ENCODE measurements around the gene PALD1. TPM values are rescaled to one million over a fixed set of nuclear protein-coding genes. Genes with fewer than 3 reads are reported as not detected.

Gene PALD1
- total RNA-seq, 2 donors from 2014 or later: 0.07 to 0.13 TPM

- Mint-ChIP-seq H3K4me1 (peaks cover 38% of the 10 kb centered on the region), H3K4me3 (no peak overlapping the region), H3K27me3 (peaks cover 8% of the 10 kb centered on the region), H3K27ac (no peak overlapping the region), H3K36me3 (ENCODE audit: low read depth) (peaks cover 5% of the 10 kb centered on the region)
- no peaks in the 10 kb centered on the region for H3K9me3 ChIP-seq (ENCODE audit: control insufficient read depth, low read length, poor library complexity, severe bottlenecking)
- ATAC-seq (no peak), DNase-seq (no peak)
Measured at GRCh38 chr10:70597856-70598815, 119.6 kb downstream of the PALD1 start.

DNA sequence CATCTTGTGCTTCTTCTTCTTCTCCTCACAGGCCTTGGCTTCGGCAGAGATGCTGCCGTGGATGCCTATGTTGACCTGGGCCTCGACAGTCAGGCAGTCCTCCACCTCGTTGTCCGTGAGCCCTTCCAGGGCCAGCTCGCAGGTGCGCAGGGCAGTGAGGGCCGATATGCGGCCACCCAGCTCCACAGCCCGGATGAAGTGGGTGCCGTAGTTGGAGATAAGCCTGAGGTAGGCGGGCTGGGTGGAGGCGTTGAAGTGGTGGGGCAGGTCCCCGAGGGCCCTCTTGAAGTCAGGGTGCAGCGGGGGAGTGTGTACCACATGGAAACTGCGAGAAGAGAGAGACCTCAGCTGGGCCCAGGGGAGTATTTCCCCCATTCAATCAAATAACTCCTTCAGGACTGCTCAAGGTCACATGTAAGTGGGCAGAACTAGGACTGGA lies 120.3 kb downstream of the PALD1 start:
- no peak for ATAC-seq
- H3K27ac Mint-ChIP-seq: no peak overlapping the region
- no peak overlapping the region for H3K4me3 Mint-ChIP-seq
- peaks cover 8% of the 10 kb centered on the region for H3K27me3 Mint-ChIP-seq
- peaks cover 5% of the 10 kb centered on the region for H3K36me3 Mint-ChIP-seq (ENCODE audit: low read depth)
- DNase-seq: no peak
- peaks cover 40% of the 10 kb centered on the region for H3K4me1 Mint-ChIP-seq
- H3K9me3 ChIP-seq (ENCODE audit: control insufficient read depth, low read length, poor library complexity, severe bottlenecking): no peaks in the 10 kb centered on the region

DNA sequence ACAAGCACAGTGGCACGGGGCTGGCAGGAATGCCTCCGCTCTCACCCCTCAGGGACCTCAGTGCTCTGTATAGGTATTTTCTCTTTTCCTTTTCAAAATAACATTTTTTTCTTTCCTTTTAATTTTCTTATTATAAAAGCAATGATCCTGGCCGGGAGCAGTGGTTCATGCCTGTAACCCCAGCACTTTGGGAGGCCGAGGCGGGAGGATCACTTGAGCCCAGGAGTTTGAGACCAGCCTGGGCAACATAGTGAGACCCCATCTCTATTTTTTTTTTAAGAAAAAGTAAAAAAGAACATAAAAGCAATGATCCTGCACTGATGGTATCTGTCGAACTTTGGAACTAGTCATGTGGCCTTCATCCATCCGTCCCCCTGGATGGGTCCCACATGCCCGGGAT lies 120.8 kb downstream of the PALD1 start:
- Mint-ChIP-seq H3K36me3 (ENCODE audit: low read depth) (peaks cover 5% of the 10 kb centered on the region), H3K27ac (no peak overlapping the region), H3K27me3 (peaks cover 8% of the 10 kb centered on the region), H3K4me1 (peaks cover 40% of the 10 kb centered on the region), H3K4me3 (no peak overlapping the region)
- DNase-seq (no peak), ATAC-seq (no peak)
- no peaks in the 10 kb centered on the region for H3K9me3 ChIP-seq (ENCODE audit: control insufficient read depth, low read length, poor library complexity, severe bottlenecking)

GRCh38 chr10:70599791-70600190 lies 121.2 kb downstream of the PALD1 start:
- Mint-ChIP-seq H3K27ac (no peak overlapping the region), H3K4me3 (no peak overlapping the region)
- DNase-seq: no peak

DNA sequence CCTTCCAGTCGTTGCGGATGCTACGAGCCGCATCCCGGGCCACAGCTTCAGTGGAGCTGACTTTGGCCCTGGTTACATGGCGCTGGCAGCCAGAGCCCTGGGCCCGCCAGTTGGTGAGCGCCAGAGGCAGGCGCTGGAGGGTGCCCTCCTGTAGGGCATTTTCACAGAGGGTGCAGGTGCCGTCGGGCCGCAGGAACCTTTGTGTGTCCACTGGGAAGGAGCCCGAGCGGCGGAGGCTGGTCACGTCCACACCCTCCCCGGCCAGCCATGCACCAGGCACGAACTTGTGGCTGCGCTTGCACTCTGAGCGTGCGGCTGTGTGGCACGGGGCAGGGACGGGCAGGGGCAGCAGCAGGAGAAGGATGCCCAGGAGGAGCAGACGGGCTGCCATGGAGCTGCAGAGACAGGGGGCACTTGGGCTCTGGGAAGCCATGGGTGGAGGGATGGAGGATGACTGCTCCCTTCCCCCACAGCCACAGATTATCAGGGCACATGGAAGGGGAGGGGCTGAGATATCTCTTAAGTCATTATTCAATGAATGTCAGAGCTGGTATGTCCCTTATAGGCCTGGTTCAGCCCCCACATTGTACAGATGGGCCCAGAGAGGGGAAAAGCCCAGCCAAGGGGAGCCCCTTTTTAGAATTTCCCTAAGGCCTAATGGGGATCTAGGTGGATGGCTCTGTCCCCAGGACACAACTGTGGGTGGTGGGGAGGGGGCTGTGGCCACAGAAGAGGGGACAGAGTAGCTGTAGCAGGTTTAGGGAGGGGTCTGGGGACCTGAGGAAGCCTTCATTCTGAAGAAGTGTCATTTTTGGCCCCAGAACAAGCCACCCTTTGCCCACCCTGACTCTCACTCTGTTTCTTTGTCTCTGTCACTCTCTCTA lies 122.2 kb downstream of the PALD1 start:
- Mint-ChIP-seq H3K36me3 (ENCODE audit: low read depth) (peaks cover 3% of the 10 kb centered on the region), H3K4me3 (peak overlapping the region; percentile 83), H3K27me3 (no peaks in the 10 kb centered on the region), H3K27ac (peak overlapping the region; percentile 91), H3K4me1 (peaks cover 31% of the 10 kb centered on the region)
- no peaks in the 10 kb centered on the region for H3K9me3 ChIP-seq (ENCODE audit: control insufficient read depth, low read length, poor library complexity, severe bottlenecking)
- ATAC-seq: no peak
- no peak for DNase-seq

More at GRCh38 chr10:70599791-70600190, 121.2 kb downstream of the PALD1 start:
- no peak for ATAC-seq
- Mint-ChIP-seq H3K4me1 (peaks cover 39% of the 10 kb centered on the region), H3K36me3 (ENCODE audit: low read depth) (peaks cover 5% of the 10 kb centered on the region), H3K27me3 (peaks cover 7% of the 10 kb centered on the region)
- H3K9me3 ChIP-seq (ENCODE audit: control insufficient read depth, low read length, poor library complexity, severe bottlenecking): no peaks in the 10 kb centered on the region

DNA sequence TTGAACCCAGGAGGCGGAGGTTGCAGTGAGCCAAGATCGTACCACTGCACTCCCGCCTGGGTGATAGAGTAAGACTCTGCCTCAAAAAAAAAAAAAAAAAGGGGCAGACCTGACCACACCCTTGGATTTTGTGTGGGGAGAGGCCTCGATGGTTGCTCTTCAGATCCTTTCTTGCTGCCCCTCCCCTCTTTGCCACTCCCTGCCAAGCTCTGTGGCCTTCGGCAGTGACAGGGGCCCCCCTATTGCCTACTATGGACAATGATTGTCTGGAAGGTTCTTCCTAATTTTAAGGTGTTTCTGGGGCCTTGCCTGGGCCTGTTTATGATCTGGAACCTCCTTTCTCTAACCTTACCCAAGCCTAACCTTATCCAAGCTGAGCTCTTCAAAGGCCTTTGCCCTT lies 123.2 kb downstream of the PALD1 start:
- no peak for ATAC-seq
- no peaks in the 10 kb centered on the region for H3K9me3 ChIP-seq (ENCODE audit: control insufficient read depth, low read length, poor library complexity, severe bottlenecking)
- no peak for DNase-seq
- Mint-ChIP-seq H3K4me3 (peak overlapping the region; percentile 96), H3K36me3 (ENCODE audit: low read depth) (peaks cover 3% of the 10 kb centered on the region), H3K27ac (peak overlapping the region; percentile 91), H3K4me1 (peaks cover 27% of the 10 kb centered on the region), H3K27me3 (no peaks in the 10 kb centered on the region)

- peaks cover 27% of the 10 kb centered on the region for H3K4me1 Mint-ChIP-seq
- H3K4me3 Mint-ChIP-seq: peak within 1 kb of the TSS; percentile 96
- no peaks in the 10 kb centered on the region for H3K9me3 ChIP-seq (ENCODE audit: control insufficient read depth, low read length, poor library complexity, severe bottlenecking)
- peaks cover 3% of the 10 kb centered on the region for H3K36me3 Mint-ChIP-seq (ENCODE audit: low read depth)
- no peaks in the 10 kb centered on the region for H3K27me3 Mint-ChIP-seq
- ATAC-seq: peak; percentile 95
- DNase-seq: peak; percentile 30 to 33 (median 31)
- H3K27ac Mint-ChIP-seq: peak within 1 kb of the TSS; percentile 91
Measured at GRCh38 chr10:70602665-70603448, 124.3 kb downstream of the PALD1 start, which contains the start of gene PRF1. PRF1 (minus strand) TSS chr10:70602741; CDS start chr10:70600902, 1,839 bp downstream.

DNA sequence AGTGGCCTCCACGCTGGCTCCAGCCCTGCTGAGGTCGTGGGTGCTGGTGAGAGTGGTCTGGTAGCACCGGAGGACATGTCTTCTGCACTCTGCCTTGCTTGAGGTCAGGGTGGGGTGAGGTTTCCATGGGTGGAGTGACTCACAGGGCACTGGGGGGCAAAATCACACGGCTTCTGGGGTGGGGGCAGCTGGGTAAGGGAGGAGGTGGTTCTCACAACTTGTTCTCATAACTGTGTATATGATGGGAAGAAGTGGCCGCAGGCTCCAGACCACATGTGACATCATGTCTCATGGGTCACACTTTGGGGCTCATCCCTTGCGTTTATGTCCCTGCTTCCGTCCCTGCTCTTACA lies 124.9 kb downstream of the PALD1 start:
- Mint-ChIP-seq H3K27ac (peak overlapping the region; percentile 91), H3K36me3 (ENCODE audit: low read depth) (peaks cover 3% of the 10 kb centered on the region), H3K4me1 (peaks cover 27% of the 10 kb centered on the region), H3K27me3 (no peaks in the 10 kb centered on the region), H3K4me3 (peak overlapping the region; percentile 96)
- DNase-seq (no peak), ATAC-seq (no peak)
- H3K9me3 ChIP-seq (ENCODE audit: control insufficient read depth, low read length, poor library complexity, severe bottlenecking): no peaks in the 10 kb centered on the region

DNA sequence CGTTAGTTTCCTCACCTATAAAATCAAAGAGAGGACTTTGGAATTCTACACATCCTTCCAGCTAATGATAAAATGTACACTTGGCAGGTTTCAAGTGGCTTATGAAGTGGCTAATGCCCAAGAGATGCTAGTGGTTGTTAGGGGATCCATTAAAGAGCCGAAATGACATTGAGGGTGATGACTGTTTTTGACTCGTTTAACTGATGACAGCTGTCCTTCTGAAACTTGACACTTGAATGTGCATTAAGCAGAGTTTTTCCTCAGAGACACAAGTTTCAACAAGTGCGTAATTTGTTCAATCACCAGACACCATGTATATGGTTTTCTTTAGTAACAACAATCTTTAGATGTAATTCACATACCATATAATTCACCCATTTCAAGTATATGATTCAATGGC lies 125.5 kb downstream of the PALD1 start:
- Mint-ChIP-seq H3K36me3 (ENCODE audit: low read depth) (no peaks in the 10 kb centered on the region), H3K27ac (no peak overlapping the region), H3K27me3 (no peaks in the 10 kb centered on the region), H3K4me3 (no peak overlapping the region), H3K4me1 (peaks cover 24% of the 10 kb centered on the region)
- no peak for ATAC-seq
- H3K9me3 ChIP-seq (ENCODE audit: control insufficient read depth, low read length, poor library complexity, severe bottlenecking): no peaks in the 10 kb centered on the region
- no peak for DNase-seq

GRCh38 chr10:70605161-70605560 lies 126.6 kb downstream of the PALD1 start:
- Mint-ChIP-seq H3K27me3 (no peaks in the 10 kb centered on the region), H3K36me3 (ENCODE audit: low read depth) (no peaks in the 10 kb centered on the region), H3K27ac (no peak overlapping the region), H3K4me1 (peaks cover 21% of the 10 kb centered on the region), H3K4me3 (no peak overlapping the region)
- DNase-seq (no peak), ATAC-seq (no peak)
- no peaks in the 10 kb centered on the region for H3K9me3 ChIP-seq (ENCODE audit: control insufficient read depth, low read length, poor library complexity, severe bottlenecking)

- H3K9me3 ChIP-seq (ENCODE audit: control insufficient read depth, low read length, poor library complexity, severe bottlenecking): no peaks in the 10 kb centered on the region
- Mint-ChIP-seq H3K4me3 (no peak overlapping the region), H3K4me1 (peaks cover 6% of the 10 kb centered on the region), H3K27me3 (no peaks in the 10 kb centered on the region), H3K27ac (no peak overlapping the region), H3K36me3 (ENCODE audit: low read depth) (no peaks in the 10 kb centered on the region)
- DNase-seq (no peak), ATAC-seq (no peak)
Measured at GRCh38 chr10:70607936-70608335, 129.4 kb downstream of the PALD1 start.

GRCh38 chr10:70613941-70614340 lies 135.4 kb downstream of the PALD1 start:
- Mint-ChIP-seq H3K36me3 (ENCODE audit: low read depth) (no peaks in the 10 kb centered on the region), H3K4me1 (peaks cover 9% of the 10 kb centered on the region), H3K27ac (no peak overlapping the region), H3K27me3 (peaks cover 33% of the 10 kb centered on the region), H3K4me3 (no peak overlapping the region)
- ATAC-seq: no peak
- DNase-seq: no peak
- no peaks in the 10 kb centered on the region for H3K9me3 ChIP-seq (ENCODE audit: control insufficient read depth, low read length, poor library complexity, severe bottlenecking)

Measured in T-helper 17 cell (primary cell).